HG03439 (cell line): ENCODE results near the gene PNRC1.
"Not testable (repeated sequence)": the region's sequence is repeated elsewhere in the genome, so short reads cannot be mapped to it uniquely, and the experiment has no call there.

ENCODE experiments used
- ATAC-seq: cut with Tn5 transposase; IDR thresholded peaks from one replicate; pipeline ENCODE4 v1.9.1; 2021; ENCODE audit warnings: mild to moderate bottlenecking, moderate library complexity; ENCODE audit not compliant: unreplicated experiment

PNRC1 gene

GRCh38 chr6:89080281-89081128 lies at the start of gene PNRC1:
TSS of gene PNRC1 (plus strand) at chr6:89080751. CDS start at chr6:89080895, 144 bp downstream.
- ATAC-seq = peak; percentile 79

- ATAC-seq = no peak
These were observed 48.0 kb upstream of the PNRC1 start for GRCh38 chr6:89032599-89032998.

- ATAC-seq = no peak
These were observed 47.1 kb upstream of the PNRC1 start for GRCh38 chr6:89033461-89033860.

GRCh38 chr6:89034116-89034515 lies 46.4 kb upstream of the PNRC1 start:
- not testable (repeated sequence) for ATAC-seq

- ATAC-seq = no peak
These were observed 45.8 kb upstream of the PNRC1 start for GRCh38 chr6:89034586-89035251.

- ATAC-seq = no peak
These were observed 45.1 kb upstream of the PNRC1 start for GRCh38 chr6:89035252-89036101.

GRCh38 chr6:89037141-89037900 lies 43.2 kb upstream of the PNRC1 start:
- no peak for ATAC-seq

- not testable (repeated sequence) for ATAC-seq
These were observed 42.7 kb upstream of the PNRC1 start for GRCh38 chr6:89037901-89038293.

- no peak for ATAC-seq
These were observed 37.9 kb upstream of the PNRC1 start for GRCh38 chr6:89042664-89043063.

- no peak for ATAC-seq
These were observed 36.1 kb upstream of the PNRC1 start for GRCh38 chr6:89044328-89045010.

GRCh38 chr6:89045011-89045387 lies 35.6 kb upstream of the PNRC1 start:
- ATAC-seq = no peak

GRCh38 chr6:89045576-89045975 lies 35.0 kb upstream of the PNRC1 start:
- ATAC-seq = no peak

GRCh38 chr6:89047473-89047872 lies 33.1 kb upstream of the PNRC1 start:
- no peak for ATAC-seq

GRCh38 chr6:89048288-89048923 lies 32.1 kb upstream of the PNRC1 start:
- ATAC-seq = no peak

GRCh38 chr6:89048985-89049384 lies 31.6 kb upstream of the PNRC1 start:
- no peak for ATAC-seq

- ATAC-seq = no peak
These were observed 30.4 kb upstream of the PNRC1 start for GRCh38 chr6:89050155-89050554.

GRCh38 chr6:89050697-89051096 lies 29.9 kb upstream of the PNRC1 start:
- no peak for ATAC-seq

GRCh38 chr6:89051676-89052075 lies 28.9 kb upstream of the PNRC1 start:
- no peak for ATAC-seq

- no peak for ATAC-seq
These were observed 26.3 kb upstream of the PNRC1 start for GRCh38 chr6:89054208-89054607.

- ATAC-seq = no peak
These were observed 22.8 kb upstream of the PNRC1 start for GRCh38 chr6:89057759-89058158.
